Measurements from ENCODE around the gene ASPRV1. TPM values are rescaled to one million over a fixed set of nuclear protein-coding genes. Genes with fewer than 3 reads are reported as not detected.

Gene ASPRV1
- total RNA-seq, 2 donors from 2014 or later: 2.6 to 10.3 TPM

- no peaks in the 10 kb centered on the region for H3K27me3 ChIP-seq (replicated peaks; ENCODE audit: insufficient read depth)
- H3K27ac ChIP-seq: no peak overlapping the region
- no peak for DNase-seq (ENCODE audit: low spot score)
- H3K4me3 ChIP-seq: no peak overlapping the region
- TF ChIP-seq POLR2A (IDR thresholded peaks at IDR 0.05): no peak
- no peak for TF ChIP-seq POLR2AphosphoS5 (IDR thresholded peaks at IDR 0.05)
- TF ChIP-seq CTCF (IDR thresholded peaks at IDR 0.05): no peak
- WGBS: 97% methylated on average over 4 of the region's 4 CpGs
- no peaks in the 10 kb centered on the region for H3K4me1 ChIP-seq (replicated peaks)
- H3K9me3 ChIP-seq: no peaks in the 10 kb centered on the region
- no peaks in the 10 kb centered on the region for H3K36me3 ChIP-seq
- intact Hi-C loops (cut with DNase I): no loop called here
These were observed 14.0 kb downstream of the ASPRV1 start for GRCh38 chr2:69947325-69947931.

GRCh38 chr2:69946351-69947324 is 14.8 kb downstream of the ASPRV1 start:
- intact Hi-C loops (cut with DNase I): no loop called here
- no peak overlapping the region for H3K27ac ChIP-seq
- H3K36me3 ChIP-seq: no peaks in the 10 kb centered on the region
- DNase-seq (ENCODE audit: low spot score): no peak
- no peaks in the 10 kb centered on the region for H3K4me1 ChIP-seq (replicated peaks)
- no peak for TF ChIP-seq POLR2AphosphoS5 (IDR thresholded peaks at IDR 0.05)
- no peak for TF ChIP-seq POLR2A (IDR thresholded peaks at IDR 0.05)
- no peak for TF ChIP-seq CTCF (IDR thresholded peaks at IDR 0.05)
- no peaks in the 10 kb centered on the region for H3K9me3 ChIP-seq
- no peak overlapping the region for H3K4me3 ChIP-seq
- H3K27me3 ChIP-seq (replicated peaks; ENCODE audit: insufficient read depth): no peaks in the 10 kb centered on the region
- 70% methylated on average over 13 of the region's 13 CpGs for WGBS

- H3K4me3 ChIP-seq: no peak overlapping the region
- DNase-seq (ENCODE audit: low spot score): no peak
- TF ChIP-seq POLR2A (IDR thresholded peaks at IDR 0.05): no peak
- TF ChIP-seq CTCF (IDR thresholded peaks at IDR 0.05): no peak
- TF ChIP-seq POLR2AphosphoS5 (IDR thresholded peaks at IDR 0.05): no peak
These were observed 15.5 kb downstream of the ASPRV1 start for GRCh38 chr2:69945941-69946340.

GRCh38 chr2:69945441-69945840 is 16.0 kb downstream of the ASPRV1 start:
- H3K9me3 ChIP-seq: no peaks in the 10 kb centered on the region
- no peak for DNase-seq (ENCODE audit: low spot score)
- H3K27ac ChIP-seq: no peak overlapping the region
- H3K4me1 ChIP-seq (replicated peaks): no peaks in the 10 kb centered on the region
- no peaks in the 10 kb centered on the region for H3K27me3 ChIP-seq (replicated peaks; ENCODE audit: insufficient read depth)
- intact Hi-C loops (cut with DNase I): no loop called here
- WGBS: 73% methylated on average over 8 of the region's 8 CpGs
- TF ChIP-seq CTCF (IDR thresholded peaks at IDR 0.05) (no peak), POLR2A (IDR thresholded peaks at IDR 0.05) (no peak), POLR2AphosphoS5 (IDR thresholded peaks at IDR 0.05) (no peak)
- H3K36me3 ChIP-seq: no peaks in the 10 kb centered on the region
- H3K4me3 ChIP-seq: no peak overlapping the region

More at GRCh38 chr2:69945941-69946340, 15.5 kb downstream of the ASPRV1 start:
- H3K27ac ChIP-seq: no peak overlapping the region
- no peaks in the 10 kb centered on the region for H3K9me3 ChIP-seq
- intact Hi-C loops (cut with DNase I): no loop called here
- 89% methylated on average over 8 of the region's 8 CpGs for WGBS
- no peaks in the 10 kb centered on the region for H3K4me1 ChIP-seq (replicated peaks)
- no peaks in the 10 kb centered on the region for H3K27me3 ChIP-seq (replicated peaks; ENCODE audit: insufficient read depth)
- H3K36me3 ChIP-seq: no peaks in the 10 kb centered on the region
